Measurements from ENCODE around the gene RAB8B. TPM values are rescaled to one million over a fixed set of nuclear protein-coding genes. Genes with fewer than 3 reads are reported as not detected.

RAB8B gene
- total and polyA plus RNA-seq, 2 experiments from 2014 or later = 16.4 to 36.9 TPM

DNA sequence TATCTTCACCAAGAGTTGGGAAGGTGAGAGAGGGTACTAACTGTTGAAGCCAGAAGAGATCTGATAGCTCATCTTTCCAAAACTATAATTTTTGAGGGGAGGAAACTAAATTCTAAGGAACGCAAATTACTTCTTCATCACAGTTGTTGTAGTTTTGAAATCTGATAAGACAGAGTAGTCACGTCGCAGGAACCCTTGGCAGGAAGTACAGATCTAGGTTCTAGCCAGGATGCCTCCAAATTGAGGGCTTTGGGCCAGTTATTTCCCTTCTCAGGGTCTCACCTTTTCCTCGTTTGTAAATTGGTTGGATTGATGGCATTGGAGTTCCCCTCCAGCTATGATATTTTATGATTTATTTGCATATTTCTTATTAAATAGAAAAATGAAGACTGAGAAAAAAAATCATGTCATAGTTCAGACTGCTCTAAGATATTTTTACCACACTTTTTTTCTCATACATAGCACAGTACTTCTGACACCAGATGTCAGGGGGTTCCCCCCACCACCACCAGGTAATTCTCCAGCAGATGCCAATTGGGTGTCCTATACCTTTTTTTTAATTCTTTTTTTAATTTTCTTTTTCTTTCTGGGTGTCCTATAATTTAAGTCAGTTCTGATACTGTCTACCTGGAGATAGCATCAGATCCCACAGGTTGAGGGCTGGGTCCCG lies 55.7 kb downstream of the RAB8B start:
- H3K4me1 ChIP-seq (ENCODE audit: insufficient read depth) = peaks cover 10% of the 10 kb centered on the region
- no peak overlapping the region for H3K4me2 ChIP-seq
- no peaks in the 10 kb centered on the region for H3K36me3 ChIP-seq (replicated peaks; ENCODE audit: insufficient read depth, low read depth)
- H3K9me3 ChIP-seq (ENCODE audit: low read depth) = no peaks in the 10 kb centered on the region
- H2AFZ ChIP-seq = no peak overlapping the region
- no peaks in the 10 kb centered on the region for H4K20me1 ChIP-seq (ENCODE audit: insufficient read depth, poor library complexity, severe bottlenecking)
- 93% methylated on average over 5 of the region's 5 CpGs for WGBS (ENCODE audit: low lambda C conversion rate, missing lambda C conversion rate)
- no peak overlapping the region for H3K4me3 ChIP-seq
- peak overlapping the region; percentile 29 for H3K27ac ChIP-seq
- no peak for DNase-seq (ENCODE audit: low spot score)
- H3K9me2 ChIP-seq (replicated peaks; ENCODE audit: insufficient read depth) = no peaks in the 10 kb centered on the region
- TF ChIP-seq EZH2phosphoT487 (IDR thresholded peaks at IDR 0.05; ENCODE audit: low read depth, severe bottlenecking, unreplicated experiment) = no peak
- no peak for TF ChIP-seq CTCF (IDR thresholded peaks at IDR 0.05; ENCODE audit: poor library complexity)
- TF ChIP-seq EZH2 (IDR thresholded peaks at IDR 0.05; ENCODE audit: borderline replicate concordance) = no peak
- peaks cover 28% of the 10 kb centered on the region for H3K79me2 ChIP-seq
- no peaks in the 10 kb centered on the region for H3K27me3 ChIP-seq

DNA sequence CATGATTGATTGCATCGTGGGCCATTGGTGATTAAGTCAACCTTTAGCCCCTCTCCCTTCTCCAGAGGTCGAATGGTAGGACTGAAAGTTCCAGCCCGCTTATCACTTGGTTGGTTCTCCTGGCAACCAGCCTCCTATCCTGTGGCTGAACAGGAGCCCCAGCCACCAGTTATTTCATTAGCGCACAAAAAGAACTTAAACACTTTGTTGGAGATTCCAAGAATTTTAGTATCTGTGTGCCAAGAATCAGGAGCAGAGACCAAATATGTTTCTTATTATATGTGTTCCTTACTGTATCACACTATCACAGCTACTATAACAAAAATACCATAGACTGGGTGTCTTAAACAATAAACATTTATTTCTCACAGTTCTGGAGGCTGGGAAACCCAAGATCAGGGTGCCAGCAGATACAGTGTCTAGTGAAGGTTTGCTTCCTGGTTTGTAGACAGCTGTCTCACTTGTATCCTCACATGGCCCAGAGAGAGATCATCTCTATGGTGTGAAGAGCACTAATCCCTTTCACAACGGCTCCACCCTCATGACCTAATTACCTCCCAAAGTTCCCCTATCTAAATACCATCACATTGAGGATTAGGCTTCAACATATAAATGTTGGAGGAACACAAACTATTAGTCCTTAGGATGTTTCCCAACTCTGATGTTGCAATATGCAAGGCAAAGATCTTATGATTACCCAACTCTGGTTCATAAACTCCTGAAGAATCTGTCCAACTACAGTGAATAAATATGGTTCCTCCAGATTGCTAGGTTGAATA lies 57.5 kb downstream of the RAB8B start:
- H2AFZ ChIP-seq = no peak overlapping the region
- no peaks in the 10 kb centered on the region for H4K20me1 ChIP-seq (ENCODE audit: insufficient read depth, poor library complexity, severe bottlenecking)
- peak; percentile 55 for DNase-seq (ENCODE audit: low spot score)
- WGBS (ENCODE audit: low lambda C conversion rate, missing lambda C conversion rate) = 79% methylated on average over 5 of the region's 5 CpGs
- H3K4me1 ChIP-seq (ENCODE audit: insufficient read depth) = peaks cover 10% of the 10 kb centered on the region
- H3K27ac ChIP-seq = peak overlapping the region; percentile 70
- TF ChIP-seq EZH2phosphoT487 (IDR thresholded peaks at IDR 0.05; ENCODE audit: low read depth, severe bottlenecking, unreplicated experiment) (no peak), CTCF (IDR thresholded peaks at IDR 0.05; ENCODE audit: poor library complexity) (no peak)
- H3K79me2 ChIP-seq = peaks cover 10% of the 10 kb centered on the region
- no peak overlapping the region for H3K4me2 ChIP-seq
- no peaks in the 10 kb centered on the region for H3K27me3 ChIP-seq
- no peaks in the 10 kb centered on the region for H3K9me3 ChIP-seq (ENCODE audit: low read depth)
- H3K4me3 ChIP-seq = no peak overlapping the region
- H3K9me2 ChIP-seq (replicated peaks; ENCODE audit: insufficient read depth) = no peaks in the 10 kb centered on the region
- H3K36me3 ChIP-seq (replicated peaks; ENCODE audit: insufficient read depth, low read depth) = no peaks in the 10 kb centered on the region

GRCh38 chr15:63250312-63250965 lies 61.0 kb downstream of the RAB8B start:
- peaks cover 3% of the 10 kb centered on the region for H3K79me2 ChIP-seq
- no peaks in the 10 kb centered on the region for H4K20me1 ChIP-seq (ENCODE audit: insufficient read depth, poor library complexity, severe bottlenecking)
- no peaks in the 10 kb centered on the region for H3K27me3 ChIP-seq
- H2AFZ ChIP-seq = no peak overlapping the region
- DNase-seq (ENCODE audit: low spot score) = peak; percentile 17
- TF ChIP-seq EZH2 (IDR thresholded peaks at IDR 0.05; ENCODE audit: borderline replicate concordance) (no peak), EZH2phosphoT487 (IDR thresholded peaks at IDR 0.05; ENCODE audit: low read depth, severe bottlenecking, unreplicated experiment) (no peak), CTCF (IDR thresholded peaks at IDR 0.05; ENCODE audit: poor library complexity) (no peak)
- H3K9me3 ChIP-seq (ENCODE audit: low read depth) = no peaks in the 10 kb centered on the region
- no peak overlapping the region for H3K4me2 ChIP-seq
- H3K9me2 ChIP-seq (replicated peaks; ENCODE audit: insufficient read depth) = no peaks in the 10 kb centered on the region
- H3K4me3 ChIP-seq = no peak overlapping the region
- H3K36me3 ChIP-seq (replicated peaks; ENCODE audit: insufficient read depth, low read depth) = no peaks in the 10 kb centered on the region
- 95% methylated on average over 4 of the region's 4 CpGs for WGBS (ENCODE audit: low lambda C conversion rate, missing lambda C conversion rate)
- H3K4me1 ChIP-seq (ENCODE audit: insufficient read depth) = peaks cover 10% of the 10 kb centered on the region
- no peak overlapping the region for H3K27ac ChIP-seq
